GM12878 (cell line): ENCODE results near the gene STXBP1. TPM values are rescaled to one million over a fixed set of nuclear protein-coding genes. Genes with fewer than 3 reads are reported as not detected.

Source experiments
- ATAC-seq: fragments of 200-7000 bp; cut with Tn5 transposase; 3 replicates; pipeline ENCODE4 v1.9.1; 2020; ENCODE audit warnings: mild to moderate bottlenecking, moderate library complexity
- BruUV-seq: library from RNA; stranded (reverse); fragments of 400-500 nt; replicated peaks from 2 replicates; lab custom pipeline; 2021; lab: Mats Ljungman, UMichigan
- CTCF ChIA-PET: fragments of 300-600 bp; sonication (Branson Sonifier 250); formaldehyde crosslinking; extraction: SDS; loops from one replicate; lab custom pipeline; 2021; ENCODE audit warnings: inconsistent platforms; lab: Yijun Ruan, JAX
- POLR2A ChIA-PET: fragments of 350-600 bp; formaldehyde crosslinking; extraction: SDS; loops from one replicate; lab custom pipeline; 2021; ENCODE audit warnings: inconsistent platforms; lab: Charles Lee
- RAD21 ChIA-PET: fragments of 300-600 bp; sonication (Branson Sonifier 250); formaldehyde crosslinking; loops from one replicate; lab custom pipeline; 2023; ENCODE audit warnings: antibody characterized with exemption; ENCODE audit not compliant: unreplicated experiment; lab: Charles Lee
- SMC1A ChIA-PET: fragments of 300-600 bp; sonication (Branson Sonifier 250); formaldehyde crosslinking; loops from one replicate; lab custom pipeline; 2023; ENCODE audit not compliant: unreplicated experiment, uncharacterized antibody; lab: Charles Lee
- DNase-seq: peaks from one replicate; pipeline ENCODE4 v3.0.0-alpha.2; 2011; ENCODE audit warnings: low read depth, low spot score
- FAIRE-seq: peaks from 3 replicates; lab custom pipeline; 2011; peaks lifted over from hg19 to GRCh38; lab: Jason Lieb, UNC
- H2AFZ ChIP-seq: 2 replicates; pipeline ENCODE4 v1.6.0; 2011; ENCODE audit warnings: low read depth, low read length, control low read depth; ENCODE audit not compliant: control insufficient read depth
- H3K27ac ChIP-seq: 2 replicates; pipeline ENCODE4 v1.5.1; 2011; ENCODE audit warnings: control low read depth; ENCODE audit not compliant: control insufficient read depth, insufficient read depth
- H3K27me3 ChIP-seq, 2 experiments: replicated peaks in 1 of 2; 2 replicates each; pipeline versions ENCODE4 v1.6.0 to v1.6.1; 2011; ENCODE audit warnings: low read length in 1 of 2; ENCODE audit not compliant: control insufficient read depth in 2 of 2, insufficient read depth in 2 of 2
- H3K36me3 ChIP-seq, 2 experiments: 2 replicates each; pipeline ENCODE4 v1.5.1; 2011; ENCODE audit warnings: low read length in 1 of 2; ENCODE audit not compliant: control insufficient read depth in 2 of 2, insufficient read depth in 2 of 2
- H3K4me1 ChIP-seq: 2 replicates; pipeline ENCODE4 v1.6.1; 2011; ENCODE audit warnings: mild to moderate bottlenecking, low read length, moderate library complexity, mixed read lengths; ENCODE audit not compliant: control insufficient read depth, insufficient read depth
- H3K4me2 ChIP-seq: 2 replicates; pipeline ENCODE4 v1.6.0; 2011; ENCODE audit warnings: control low read depth; ENCODE audit not compliant: control insufficient read depth, insufficient read depth
- H3K4me3 ChIP-seq: fragments of 200-600 bp; sonication (generic); 2 replicates; pipeline ENCODE4 v1.5.1; 2016
- H3K79me2 ChIP-seq: 2 replicates; pipeline ENCODE4 v1.6.0; 2011; ENCODE audit warnings: low read length; ENCODE audit not compliant: control insufficient read depth, insufficient read depth
- H3K9ac ChIP-seq: 2 replicates; pipeline ENCODE4 v1.8.0; 2011; ENCODE audit warnings: low read length, control low read depth, mixed read lengths; ENCODE audit not compliant: control insufficient read depth, insufficient read depth
- H3K9me3 ChIP-seq: replicated peaks from 3 replicates; pipeline ENCODE4 v1.5.1; 2011; ENCODE audit warnings: mild to moderate bottlenecking, low read length; ENCODE audit not compliant: control insufficient read depth, insufficient read depth
- H4K20me1 ChIP-seq: 2 replicates; pipeline ENCODE4 v1.6.0; 2011; ENCODE audit not compliant: control insufficient read depth, insufficient read depth
- GABPA ChIP-seq: IDR thresholded peaks from 2 replicates; pipeline ENCODE4 v1.6.1; 2014; ENCODE audit warnings: antibody characterized with exemption, low read depth, mild to moderate bottlenecking, inconsistent platforms
- HDGF ChIP-seq: fragments of 450-650 bp; IDR thresholded peaks from 2 replicates; pipeline ENCODE4 v1.6.1; 2016; ENCODE audit warnings: antibody characterized with exemption
- IRF3 ChIP-seq: fragments of 450-650 bp; IDR thresholded peaks from 2 replicates; pipeline ENCODE4 v1.6.1; 2014; ENCODE audit warnings: mild to moderate bottlenecking
- NR2C2 ChIP-seq: IDR thresholded peaks from 2 replicates; pipeline ENCODE4 v1.6.1; 2011; ENCODE audit warnings: borderline replicate concordance, low read depth; ENCODE audit not compliant: control insufficient read depth, insufficient read length
- POU2F2 ChIP-seq: IDR thresholded peaks from 3 replicates; pipeline ENCODE4 v1.6.1; 2011; ENCODE audit warnings: low read depth, mild to moderate bottlenecking, low read length, borderline replicate concordance
- RBBP5 ChIP-seq: fragments of 200-600 bp; sonication (generic); conservative IDR thresholded peaks from 2 replicates; pipeline ENCODE4 v1.6.1; 2016
- SMAD5 ChIP-seq: IDR thresholded peaks from 2 replicates; pipeline ENCODE4 v1.6.1; 2016; ENCODE audit warnings: antibody characterized with exemption, low read depth
- SPI1 ChIP-seq: IDR thresholded peaks from 2 replicates; pipeline ENCODE4 v1.6.1; 2011; ENCODE audit warnings: low read depth, mild to moderate bottlenecking, low read length, moderate library complexity, borderline replicate concordance; ENCODE audit not compliant: insufficient read depth
- TCF12 ChIP-seq: IDR thresholded peaks from 2 replicates; pipeline ENCODE4 v1.6.1; 2011; ENCODE audit warnings: low read depth, mild to moderate bottlenecking, low read length
- YBX1 ChIP-seq: fragments of 450-650 bp; IDR thresholded peaks from 2 replicates; pipeline ENCODE4 v1.6.1; 2016; ENCODE audit warnings: antibody characterized with exemption
- WGBS: methylation state at CpG from one replicate; pipeline ENCODE4 v1.1.6; 2016; ENCODE audit warnings: low lambda C conversion rate; ENCODE audit not compliant: insufficient replicate concordance, insufficient coverage; ENCODE audit errors: missing lambda C conversion rate; 5-methylcytosine and 5-hydroxymethylcytosine counted together
- in situ Hi-C: fragments of 300-500 bp; cut with MboI; formaldehyde crosslinking; loops from 9 replicates; pipeline ENCODE4 v1.14.3; 2018; ENCODE audit warnings: mixed read lengths
- intact Hi-C: fragments of 100-400 bp; cut with micrococcal nuclease; formaldehyde crosslinking; loops from one replicate; pipeline ENCODE4 v1.14.2; 2022; ENCODE audit not compliant: unreplicated experiment
- polyA plus RNA-seq, 11 experiments: library from polyadenylated mRNA; depleted of rRNA in 4 of 11; unstranded in 6 of 11; stranded (reverse) in 5 of 11; fragments of >200 nt; fragmentation: Nextera tagmentation in 4 of 11; fragmentation: Illumina TruSeq in 1 of 11; extraction: Ambion mirVana in 4 of 11; extraction: Trizol in 1 of 11; gene quantifications; 1 replicate in 1 of 11; 2 replicates in 10 of 11; pipeline versions ENCODE4 v1.2.1 to v1.2.3, GENCODE V29; 2011 to 2016; ENCODE audit warnings: inconsistent platforms in 2 of 11, missing spikeins in 2 of 11, low read depth in 1 of 11
- total RNA-seq, 4 experiments: library from RNA; depleted of rRNA in 3 of 4; stranded (reverse); fragments of >200 nt in 3 of 4; fragmentation: Illumina TruSeq in 1 of 4; extraction: Trizol in 1 of 4; gene quantifications; 2 replicates each; pipeline versions ENCODE4 v1.2.1 to v1.2.3, GENCODE V29; 2013 to 2021
- TF ChIP-seq, protein P1 (sequence below): IDR thresholded peaks from 2 replicates; pipeline ENCODE4 v1.6.1; 2012; ENCODE audit warnings: improper control_type of control experiment, low read depth, low read length; ENCODE audit not compliant: insufficient replicate concordance
- TF ChIP-seq, protein P2 (sequence below): fragments of 450-650 bp; IDR thresholded peaks from 2 replicates; pipeline ENCODE4 v1.6.1; 2016; ENCODE audit warnings: mild to moderate bottlenecking
- TF ChIP-seq, protein P3 (sequence below): fragments of 450-650 bp; IDR thresholded peaks from 2 replicates; pipeline ENCODE4 v1.6.1; 2017; ENCODE audit warnings: mild to moderate bottlenecking, moderate library complexity

STXBP1 gene
- total and polyA plus RNA-seq, 10 of the 15 experiments (the other 5 are each of a cell fraction or from before 2014, with no cell fraction given), result 0.08 to 0.85 (median 0.31) TPM; not detected in 3

DNA sequence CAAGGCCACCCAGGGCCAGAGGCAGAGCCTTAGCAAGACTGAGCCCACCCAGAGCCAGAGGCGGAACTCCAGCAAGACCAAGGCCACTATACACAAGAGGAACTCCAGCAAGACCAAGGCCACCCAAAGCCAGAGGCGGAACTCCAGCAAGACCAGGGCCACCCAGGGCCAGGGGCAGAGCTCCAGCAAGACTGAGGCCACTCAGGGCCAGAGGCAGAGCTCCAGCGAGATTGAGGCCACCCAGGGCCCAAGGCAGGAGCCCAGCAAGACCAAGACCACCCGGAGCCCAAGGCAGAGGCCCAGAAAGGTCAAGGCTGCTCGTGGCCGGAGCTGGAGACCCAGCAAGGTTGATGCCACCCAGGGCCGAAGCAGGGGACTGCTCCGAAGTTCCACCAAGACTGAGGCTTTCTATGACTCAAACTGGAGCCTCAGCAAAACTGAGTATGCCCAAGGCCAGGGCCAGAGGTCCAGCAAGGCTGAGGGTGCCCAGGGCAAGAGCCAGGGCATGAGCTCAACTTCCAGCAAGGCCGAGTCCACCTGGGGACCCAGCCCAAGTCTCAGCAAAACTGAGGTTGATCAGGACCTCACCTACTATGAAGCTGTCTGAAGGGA, 118.8 kb downstream of the STXBP1 start:
- ATAC-seq (no peak), FAIRE-seq (no peak), DNase-seq (no peak)
- no peaks in the 10 kb centered on the region for H3K36me3 ChIP-seq
- intact Hi-C loops, result no loop called here
- BruUV-seq, result no TSS peak
- H3K9me3 ChIP-seq, result no peaks in the 10 kb centered on the region
- ChIA-PET SMC1A (no interaction called here), RAD21 (no interaction called here), POLR2A (no interaction called here), CTCF (interaction anchor here (2.6 kb wide), 1 partner anchor 141 kb away, joined by 6 read pairs; no protein-coding TSS in a partner anchor)
- H3K4me1 ChIP-seq, result peaks cover 6% of the 10 kb centered on the region
- no peak overlapping the region for H3K4me3 ChIP-seq
- in situ Hi-C loops, result loop anchor here (5.0 kb wide), 2 partner anchors 139 to 229 kb away; no protein-coding TSS in a partner anchor
- H3K79me2 ChIP-seq, result no peaks in the 10 kb centered on the region
- no peak overlapping the region for H3K9ac ChIP-seq
- WGBS, result 70% methylated on average over 9 of the region's 9 CpGs
- no peak overlapping the region for H3K27ac ChIP-seq
- H2AFZ ChIP-seq, result no peak overlapping the region
- H4K20me1 ChIP-seq, result no peaks in the 10 kb centered on the region
- H3K4me2 ChIP-seq, result no peak overlapping the region
- H3K27me3 ChIP-seq, result no peaks in the 10 kb centered on the region
- TF ChIP-seq IRF3, result no peak
- no peak for TF ChIP-seq SMAD5
- TF ChIP-seq POU2F2, result no peak
- no peak for TF ChIP-seq YBX1
- TF ChIP-seq RBBP5, result no peak
- TF ChIP-seq, protein P1, sequence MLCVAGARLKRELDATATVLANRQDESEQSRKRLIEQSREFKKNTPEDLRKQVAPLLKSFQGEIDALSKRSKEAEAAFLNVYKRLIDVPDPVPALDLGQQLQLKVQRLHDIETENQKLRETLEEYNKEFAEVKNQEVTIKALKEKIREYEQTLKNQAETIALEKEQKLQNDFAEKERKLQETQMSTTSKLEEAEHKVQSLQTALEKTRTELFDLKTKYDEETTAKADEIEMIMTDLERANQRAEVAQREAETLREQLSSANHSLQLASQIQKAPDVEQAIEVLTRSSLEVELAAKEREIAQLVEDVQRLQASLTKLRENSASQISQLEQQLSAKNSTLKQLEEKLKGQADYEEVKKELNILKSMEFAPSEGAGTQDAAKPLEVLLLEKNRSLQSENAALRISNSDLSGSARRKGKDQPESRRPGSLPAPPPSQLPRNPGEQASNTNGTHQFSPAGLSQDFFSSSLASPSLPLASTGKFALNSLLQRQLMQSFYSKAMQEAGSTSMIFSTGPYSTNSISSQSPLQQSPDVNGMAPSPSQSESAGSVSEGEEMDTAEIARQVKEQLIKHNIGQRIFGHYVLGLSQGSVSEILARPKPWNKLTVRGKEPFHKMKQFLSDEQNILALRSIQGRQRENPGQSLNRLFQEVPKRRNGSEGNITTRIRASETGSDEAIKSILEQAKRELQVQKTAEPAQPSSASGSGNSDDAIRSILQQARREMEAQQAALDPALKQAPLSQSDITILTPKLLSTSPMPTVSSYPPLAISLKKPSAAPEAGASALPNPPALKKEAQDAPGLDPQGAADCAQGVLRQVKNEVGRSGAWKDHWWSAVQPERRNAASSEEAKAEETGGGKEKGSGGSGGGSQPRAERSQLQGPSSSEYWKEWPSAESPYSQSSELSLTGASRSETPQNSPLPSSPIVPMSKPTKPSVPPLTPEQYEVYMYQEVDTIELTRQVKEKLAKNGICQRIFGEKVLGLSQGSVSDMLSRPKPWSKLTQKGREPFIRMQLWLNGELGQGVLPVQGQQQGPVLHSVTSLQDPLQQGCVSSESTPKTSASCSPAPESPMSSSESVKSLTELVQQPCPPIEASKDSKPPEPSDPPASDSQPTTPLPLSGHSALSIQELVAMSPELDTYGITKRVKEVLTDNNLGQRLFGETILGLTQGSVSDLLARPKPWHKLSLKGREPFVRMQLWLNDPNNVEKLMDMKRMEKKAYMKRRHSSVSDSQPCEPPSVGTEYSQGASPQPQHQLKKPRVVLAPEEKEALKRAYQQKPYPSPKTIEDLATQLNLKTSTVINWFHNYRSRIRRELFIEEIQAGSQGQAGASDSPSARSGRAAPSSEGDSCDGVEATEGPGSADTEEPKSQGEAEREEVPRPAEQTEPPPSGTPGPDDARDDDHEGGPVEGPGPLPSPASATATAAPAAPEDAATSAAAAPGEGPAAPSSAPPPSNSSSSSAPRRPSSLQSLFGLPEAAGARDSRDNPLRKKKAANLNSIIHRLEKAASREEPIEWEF, result no peak
- TF ChIP-seq, protein P2, sequence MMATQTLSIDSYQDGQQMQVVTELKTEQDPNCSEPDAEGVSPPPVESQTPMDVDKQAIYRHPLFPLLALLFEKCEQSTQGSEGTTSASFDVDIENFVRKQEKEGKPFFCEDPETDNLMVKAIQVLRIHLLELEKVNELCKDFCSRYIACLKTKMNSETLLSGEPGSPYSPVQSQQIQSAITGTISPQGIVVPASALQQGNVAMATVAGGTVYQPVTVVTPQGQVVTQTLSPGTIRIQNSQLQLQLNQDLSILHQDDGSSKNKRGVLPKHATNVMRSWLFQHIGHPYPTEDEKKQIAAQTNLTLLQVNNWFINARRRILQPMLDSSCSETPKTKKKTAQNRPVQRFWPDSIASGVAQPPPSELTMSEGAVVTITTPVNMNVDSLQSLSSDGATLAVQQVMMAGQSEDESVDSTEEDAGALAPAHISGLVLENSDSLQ, result no peak
- no peak for TF ChIP-seq SPI1
- no peak for TF ChIP-seq TCF12
- TF ChIP-seq, protein P3, sequence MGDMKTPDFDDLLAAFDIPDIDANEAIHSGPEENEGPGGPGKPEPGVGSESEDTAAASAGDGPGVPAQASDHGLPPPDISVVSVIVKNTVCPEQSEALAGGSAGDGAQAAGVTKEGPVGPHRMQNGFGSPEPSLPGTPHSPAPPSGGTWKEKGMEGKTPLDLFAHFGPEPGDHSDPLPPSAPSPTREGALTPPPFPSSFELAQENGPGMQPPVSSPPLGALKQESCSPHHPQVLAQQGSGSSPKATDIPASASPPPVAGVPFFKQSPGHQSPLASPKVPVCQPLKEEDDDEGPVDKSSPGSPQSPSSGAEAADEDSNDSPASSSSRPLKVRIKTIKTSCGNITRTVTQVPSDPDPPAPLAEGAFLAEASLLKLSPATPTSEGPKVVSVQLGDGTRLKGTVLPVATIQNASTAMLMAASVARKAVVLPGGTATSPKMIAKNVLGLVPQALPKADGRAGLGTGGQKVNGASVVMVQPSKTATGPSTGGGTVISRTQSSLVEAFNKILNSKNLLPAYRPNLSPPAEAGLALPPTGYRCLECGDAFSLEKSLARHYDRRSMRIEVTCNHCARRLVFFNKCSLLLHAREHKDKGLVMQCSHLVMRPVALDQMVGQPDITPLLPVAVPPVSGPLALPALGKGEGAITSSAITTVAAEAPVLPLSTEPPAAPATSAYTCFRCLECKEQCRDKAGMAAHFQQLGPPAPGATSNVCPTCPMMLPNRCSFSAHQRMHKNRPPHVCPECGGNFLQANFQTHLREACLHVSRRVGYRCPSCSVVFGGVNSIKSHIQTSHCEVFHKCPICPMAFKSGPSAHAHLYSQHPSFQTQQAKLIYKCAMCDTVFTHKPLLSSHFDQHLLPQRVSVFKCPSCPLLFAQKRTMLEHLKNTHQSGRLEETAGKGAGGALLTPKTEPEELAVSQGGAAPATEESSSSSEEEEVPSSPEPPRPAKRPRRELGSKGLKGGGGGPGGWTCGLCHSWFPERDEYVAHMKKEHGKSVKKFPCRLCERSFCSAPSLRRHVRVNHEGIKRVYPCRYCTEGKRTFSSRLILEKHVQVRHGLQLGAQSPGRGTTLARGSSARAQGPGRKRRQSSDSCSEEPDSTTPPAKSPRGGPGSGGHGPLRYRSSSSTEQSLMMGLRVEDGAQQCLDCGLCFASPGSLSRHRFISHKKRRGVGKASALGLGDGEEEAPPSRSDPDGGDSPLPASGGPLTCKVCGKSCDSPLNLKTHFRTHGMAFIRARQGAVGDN, result no peak
- no peak for TF ChIP-seq NR2C2
- no peak for TF ChIP-seq HDGF
- no peak for TF ChIP-seq GABPA
